H9 (cell line): ENCODE measurements around the gene MYL3. TPM values are rescaled to one million over a fixed set of nuclear protein-coding genes. Genes with fewer than 3 reads are reported as not detected.

Source experiments
- DNase-seq: peaks from one replicate; pipeline ENCODE4 v3.0.0-alpha.2; 2017
- H2AFZ ChIP-seq: one replicate; pipeline ENCODE4 v1.6.1; 2013; ENCODE audit warnings: mild to moderate bottlenecking, low read length, control low read depth, moderate library complexity
- H2AK5ac ChIP-seq: 2 replicates; pipeline ENCODE4 v1.6.1; 2013; ENCODE audit warnings: low read length, control low read depth, mixed read lengths; ENCODE audit not compliant: insufficient read length
- H2BK120ac ChIP-seq: one replicate; pipeline ENCODE4 v1.6.1; 2013; ENCODE audit warnings: low read depth, mild to moderate bottlenecking, low read length, control low read depth, inconsistent platforms; ENCODE audit not compliant: poor library complexity, severe bottlenecking
- H2BK12ac ChIP-seq: 2 replicates; pipeline ENCODE4 v1.6.1; 2013; ENCODE audit warnings: low read length, control low read depth, mixed read lengths, low read depth; ENCODE audit not compliant: insufficient read length
- H2BK15ac ChIP-seq: 2 replicates; pipeline ENCODE4 v1.6.1; 2013; ENCODE audit warnings: low read depth, low read length, control low read depth
- H2BK20ac ChIP-seq: one replicate; pipeline ENCODE4 v1.6.1; 2013; ENCODE audit warnings: low read depth, mild to moderate bottlenecking, low read length, control low read depth, inconsistent platforms; ENCODE audit not compliant: poor library complexity, severe bottlenecking
- H2BK5ac ChIP-seq: 2 replicates; pipeline ENCODE4 v1.6.1; 2013; ENCODE audit warnings: low read length, control low read depth, mixed read lengths; ENCODE audit not compliant: insufficient read length
- H3K14ac ChIP-seq: 2 replicates; pipeline ENCODE4 v1.6.1; 2013; ENCODE audit warnings: low read length, control low read depth; ENCODE audit not compliant: insufficient read depth
- H3K18ac ChIP-seq: 2 replicates; pipeline ENCODE4 v1.6.1; 2013; ENCODE audit warnings: low read depth, mild to moderate bottlenecking, mixed read lengths, low read length, control low read depth; ENCODE audit not compliant: insufficient read length
- H3K23ac ChIP-seq: 2 replicates; pipeline ENCODE4 v1.6.1; 2013; ENCODE audit warnings: low read length, control low read depth, mixed read lengths, low read depth; ENCODE audit not compliant: insufficient read length
- H3K23me2 ChIP-seq: 2 replicates; pipeline ENCODE4 v1.6.1; 2013; ENCODE audit warnings: low read depth, mild to moderate bottlenecking, mixed read lengths, low read length, control low read depth; ENCODE audit not compliant: insufficient read length, poor library complexity, severe bottlenecking
- H3K27ac ChIP-seq: 2 replicates; pipeline ENCODE4 v1.5.1; 2013; ENCODE audit warnings: low read length, control low read depth, mixed read lengths, low read depth; ENCODE audit not compliant: insufficient read length
- H3K27me3 ChIP-seq: 2 replicates; pipeline ENCODE4 v1.6.1; 2013; ENCODE audit warnings: low read length, control low read depth, inconsistent platforms; ENCODE audit not compliant: insufficient read depth
- H3K4ac ChIP-seq: 2 replicates; pipeline ENCODE4 v1.6.1; 2013; ENCODE audit warnings: low read depth, mild to moderate bottlenecking, control low read depth, inconsistent platforms, low read length, moderate library complexity
- H3K4me1 ChIP-seq: 2 replicates; pipeline ENCODE4 v1.6.1; 2013; ENCODE audit warnings: low read length, control low read depth, inconsistent platforms; ENCODE audit not compliant: insufficient read depth
- H3K4me2 ChIP-seq: 2 replicates; pipeline ENCODE4 v1.6.1; 2013; ENCODE audit warnings: low read length, control low read depth, mixed read lengths; ENCODE audit not compliant: insufficient read length, insufficient read depth
- H3K56ac ChIP-seq: 2 replicates; pipeline ENCODE4 v1.6.1; 2013; ENCODE audit warnings: low read depth, mild to moderate bottlenecking, mixed read lengths, low read length, control low read depth; ENCODE audit not compliant: insufficient read length
- H3K79me1 ChIP-seq: 2 replicates; pipeline ENCODE4 v1.6.1; 2013; ENCODE audit warnings: low read depth, mild to moderate bottlenecking, moderate library complexity, low read length, control low read depth, inconsistent platforms; ENCODE audit not compliant: insufficient read depth, poor library complexity, severe bottlenecking
- H3K79me2 ChIP-seq: 2 replicates; pipeline ENCODE4 v1.6.1; 2013; ENCODE audit warnings: low read length, control low read depth, inconsistent platforms; ENCODE audit not compliant: insufficient read depth
- H3K9ac ChIP-seq: 2 replicates; pipeline ENCODE4 v1.6.1; 2013; ENCODE audit warnings: low read length, control low read depth, mixed read lengths; ENCODE audit not compliant: insufficient read length; ENCODE audit errors: extremely low read depth
- H3K9me3 ChIP-seq: one replicate; pipeline ENCODE4 v1.6.1; 2013; ENCODE audit warnings: low read depth, low read length, inconsistent platforms; ENCODE audit not compliant: control insufficient read depth
- H3T11ph ChIP-seq: one replicate; pipeline ENCODE4 v1.6.1; 2013; ENCODE audit warnings: mild to moderate bottlenecking, low read length, control low read depth, inconsistent platforms
- H4K20me1 ChIP-seq: one replicate; pipeline ENCODE4 v1.6.1; 2013; ENCODE audit not compliant: control insufficient read depth, insufficient read length, insufficient read depth
- H4K5ac ChIP-seq: 2 replicates; pipeline ENCODE4 v1.6.1; 2013; ENCODE audit warnings: low read depth, mild to moderate bottlenecking, mixed read lengths, low read length, control low read depth; ENCODE audit not compliant: insufficient read length
- H4K8ac ChIP-seq: replicated peaks from 2 replicates; pipeline ENCODE4 v1.6.1; 2013; ENCODE audit warnings: low read length, control low read depth, mixed read lengths, low read depth; ENCODE audit not compliant: insufficient read length
- H4K91ac ChIP-seq: 2 replicates; pipeline ENCODE4 v1.6.1; 2013; ENCODE audit warnings: low read depth, mild to moderate bottlenecking, moderate library complexity, mixed read lengths, low read length, control low read depth; ENCODE audit not compliant: insufficient read length
- H3K27ac Mint-ChIP-seq, 3 experiments: 2 replicates in 2 of 3; 3 replicates in 1 of 3; pipeline ENCODE4 v1.8.0; 2020 to 2021; ENCODE audit warnings: mixed read lengths in 3 of 3, mild to moderate bottlenecking in 1 of 3, moderate library complexity in 1 of 3
- H3K27me3 Mint-ChIP-seq: 2 replicates; pipeline ENCODE4 v1.8.0; 2021; ENCODE audit warnings: low read depth, mild to moderate bottlenecking, moderate library complexity, mixed read lengths
- H3K36me3 Mint-ChIP-seq, 3 experiments: 2 replicates in 2 of 3; 3 replicates in 1 of 3; pipeline ENCODE4 v1.8.0; 2020 to 2021; ENCODE audit warnings: low read depth in 3 of 3, mixed read lengths in 3 of 3; ENCODE audit not compliant: insufficient read depth in 1 of 3
- H3K4me1 Mint-ChIP-seq, 2 experiments: 2 replicates each; pipeline ENCODE4 v1.8.0; 2020; ENCODE audit warnings: mixed read lengths in 2 of 2
- H3K4me3 Mint-ChIP-seq, 2 experiments: 2 replicates in 1 of 2; 3 replicates in 1 of 2; pipeline ENCODE4 v1.8.0; 2020 to 2021; ENCODE audit warnings: mild to moderate bottlenecking in 2 of 2, mixed read lengths in 2 of 2, moderate library complexity in 1 of 2
- H3K9me3 Mint-ChIP-seq, 2 experiments: 2 replicates in 1 of 2; 3 replicates in 1 of 2; pipeline ENCODE4 v1.8.0; 2020; ENCODE audit warnings: mild to moderate bottlenecking in 2 of 2, mixed read lengths in 2 of 2, moderate library complexity in 1 of 2
- WGBS: extraction: QIAGEN DNeasy Blood & Tissue Kit; methylation state at CpG from one replicate; pipeline ENCODE4 v1.1.7; 2013; ENCODE audit warnings: missing lambda C conversion rate, low lambda C conversion rate, mixed read lengths; ENCODE audit not compliant: insufficient read length; ENCODE audit errors: extremely low coverage; 5-methylcytosine and 5-hydroxymethylcytosine counted together
- total RNA-seq: library from RNA; stranded (reverse); gene quantifications from 2 replicates; pipeline ENCODE4 v1.2.1, GENCODE V29; 2021
- TF ChIP-seq, protein P1 (sequence below): fragments of 200-600 bp; sonication (generic); conservative IDR thresholded peaks from 3 replicates; pipeline ENCODE4 v1.8.0; 2021; ENCODE audit warnings: antibody characterized with exemption, mild to moderate bottlenecking

Gene MYL3
- total RNA-seq, 1 experiment from 2014 or later: 0.24 TPM

DNA sequence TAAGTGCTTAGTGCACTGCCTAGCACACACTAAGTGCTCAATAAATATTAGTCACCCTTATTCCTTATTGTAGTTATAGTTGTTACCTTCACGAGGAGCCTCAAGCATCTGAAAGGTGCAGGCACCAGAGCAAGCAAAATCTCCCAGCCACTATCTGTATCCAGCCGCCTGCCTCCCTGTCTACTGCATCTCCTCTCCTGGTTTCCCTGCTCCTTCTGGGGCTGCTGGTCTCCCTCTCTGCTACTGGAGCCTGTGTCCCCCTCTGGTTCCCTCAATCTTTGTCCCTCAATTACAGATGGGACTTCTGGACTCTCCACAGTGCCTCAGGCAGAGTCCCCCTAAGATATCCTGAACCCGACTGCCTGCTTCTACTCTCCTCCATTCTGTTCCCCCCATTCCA, 18.8 kb downstream of the MYL3 start:
- Mint-ChIP-seq H3K27ac (no peak overlapping the region), H3K36me3 (peaks cover 3 to 17% (median 4%) of the 10 kb centered on the region in 3 experiments; a peak in 5 of 7 replicates), H3K9me3 (peaks cover 25 to 26% of the 10 kb centered on the region in 2 experiments), H3K4me3 (no peak overlapping the region), H3K27me3 (peaks cover 14% of the 10 kb centered on the region), H3K4me1 (peaks cover 11 to 22% of the 10 kb centered on the region in 2 experiments)
- H2BK5ac ChIP-seq: no peak overlapping the region
- H3K4me2 ChIP-seq: no peak overlapping the region
- no peak overlapping the region for H3K4ac ChIP-seq
- no peaks in the 10 kb centered on the region for H3K27me3 ChIP-seq
- H3K4me1 ChIP-seq: 0 out of 2 replicates have a peak, but pooled peaks cover 2% of the 10 kb centered on the region
- H2AFZ ChIP-seq: no peak overlapping the region
- no peaks in the 10 kb centered on the region for H3K79me2 ChIP-seq
- no peak overlapping the region for H2BK12ac ChIP-seq
- no peak overlapping the region for H3K14ac ChIP-seq
- no peaks in the 10 kb centered on the region for H4K20me1 ChIP-seq
- no peak overlapping the region for H4K91ac ChIP-seq
- no peak overlapping the region for H3K23ac ChIP-seq
- no peak overlapping the region for H2BK20ac ChIP-seq
- H3K18ac ChIP-seq: no peak overlapping the region
- WGBS: no CpG with 5 or more reads among the region's 3 CpGs
- no peak overlapping the region for H4K8ac ChIP-seq
- TF ChIP-seq, protein P1, sequence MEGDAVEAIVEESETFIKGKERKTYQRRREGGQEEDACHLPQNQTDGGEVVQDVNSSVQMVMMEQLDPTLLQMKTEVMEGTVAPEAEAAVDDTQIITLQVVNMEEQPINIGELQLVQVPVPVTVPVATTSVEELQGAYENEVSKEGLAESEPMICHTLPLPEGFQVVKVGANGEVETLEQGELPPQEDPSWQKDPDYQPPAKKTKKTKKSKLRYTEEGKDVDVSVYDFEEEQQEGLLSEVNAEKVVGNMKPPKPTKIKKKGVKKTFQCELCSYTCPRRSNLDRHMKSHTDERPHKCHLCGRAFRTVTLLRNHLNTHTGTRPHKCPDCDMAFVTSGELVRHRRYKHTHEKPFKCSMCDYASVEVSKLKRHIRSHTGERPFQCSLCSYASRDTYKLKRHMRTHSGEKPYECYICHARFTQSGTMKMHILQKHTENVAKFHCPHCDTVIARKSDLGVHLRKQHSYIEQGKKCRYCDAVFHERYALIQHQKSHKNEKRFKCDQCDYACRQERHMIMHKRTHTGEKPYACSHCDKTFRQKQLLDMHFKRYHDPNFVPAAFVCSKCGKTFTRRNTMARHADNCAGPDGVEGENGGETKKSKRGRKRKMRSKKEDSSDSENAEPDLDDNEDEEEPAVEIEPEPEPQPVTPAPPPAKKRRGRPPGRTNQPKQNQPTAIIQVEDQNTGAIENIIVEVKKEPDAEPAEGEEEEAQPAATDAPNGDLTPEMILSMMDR: no peak
- no peak overlapping the region for H3T11ph ChIP-seq
- H4K5ac ChIP-seq: no peak overlapping the region
- no peak overlapping the region for H3K9ac ChIP-seq
- no peak overlapping the region for H2AK5ac ChIP-seq
- H2BK120ac ChIP-seq: no peak overlapping the region
- H3K23me2 ChIP-seq: peaks cover 6% of the 10 kb centered on the region
- H3K27ac ChIP-seq: no peak overlapping the region
- H2BK15ac ChIP-seq: no peak overlapping the region
- H3K79me1 ChIP-seq: no peaks in the 10 kb centered on the region
- no peak for DNase-seq
- no peak overlapping the region for H3K56ac ChIP-seq
- H3K9me3 ChIP-seq: no peaks in the 10 kb centered on the region
